HG03196 (cell line): ENCODE data around the gene CTSA.
"Not testable (repeated sequence)": the region's sequence is repeated elsewhere in the genome, so short reads cannot be mapped to it uniquely, and the experiment has no call there.

ENCODE experiments used
- ATAC-seq: cut with Tn5 transposase; IDR thresholded peaks from one replicate; pipeline ENCODE4 v1.9.1; 2021; ENCODE audit not compliant: unreplicated experiment

CTSA gene

DNA sequence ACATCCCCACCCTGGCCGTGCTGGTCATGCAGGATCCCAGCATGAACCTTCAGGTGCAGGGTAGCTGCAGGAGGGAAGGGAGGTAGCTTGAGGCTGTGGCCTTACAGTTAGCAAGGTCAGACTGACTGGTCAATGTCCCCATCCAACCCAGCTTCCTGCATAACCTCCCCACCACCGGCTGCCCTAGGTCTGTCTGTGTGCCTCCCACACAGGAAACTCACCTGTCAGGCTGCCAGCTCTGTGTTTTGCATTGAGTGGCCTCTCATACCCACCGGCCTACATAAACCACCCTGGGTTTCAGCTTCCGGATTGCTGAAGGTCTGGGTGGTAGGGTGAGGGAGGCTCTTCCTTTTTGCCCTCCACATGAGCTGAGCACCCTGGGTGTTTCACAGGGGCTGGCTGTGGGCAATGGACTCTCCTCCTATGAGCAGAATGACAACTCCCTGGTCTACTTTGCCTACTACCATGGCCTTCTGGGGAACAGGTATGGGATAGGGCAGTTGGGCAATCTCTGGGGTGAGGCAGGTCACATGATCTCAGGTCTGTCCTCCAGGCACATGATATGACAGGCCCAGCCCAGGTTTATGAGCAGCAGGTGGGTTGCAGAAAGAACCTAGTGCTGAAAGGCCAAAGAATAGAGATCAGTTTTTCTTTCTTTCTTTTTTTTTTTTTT, 1.8 kb downstream of the CTSA start:
- ATAC-seq, result no peak

DNA sequence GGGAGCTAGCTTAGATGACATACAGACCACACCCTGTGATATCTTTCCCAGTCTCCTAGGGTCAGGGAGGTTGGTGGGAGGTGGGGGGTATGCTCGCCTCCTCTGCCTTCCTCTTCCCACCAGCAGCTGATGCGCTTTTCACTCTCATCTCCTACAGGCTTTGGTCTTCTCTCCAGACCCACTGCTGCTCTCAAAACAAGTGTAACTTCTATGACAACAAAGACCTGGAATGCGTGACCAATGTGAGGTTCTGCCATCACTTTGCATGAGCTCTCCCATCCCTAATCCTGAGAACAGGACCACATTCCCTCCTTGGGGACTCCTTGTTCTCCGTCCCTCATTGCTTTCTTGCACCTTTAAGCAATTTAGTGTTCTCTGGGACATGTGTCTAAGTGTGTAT, 2.7 kb downstream of the CTSA start:
- ATAC-seq, result no peak

DNA sequence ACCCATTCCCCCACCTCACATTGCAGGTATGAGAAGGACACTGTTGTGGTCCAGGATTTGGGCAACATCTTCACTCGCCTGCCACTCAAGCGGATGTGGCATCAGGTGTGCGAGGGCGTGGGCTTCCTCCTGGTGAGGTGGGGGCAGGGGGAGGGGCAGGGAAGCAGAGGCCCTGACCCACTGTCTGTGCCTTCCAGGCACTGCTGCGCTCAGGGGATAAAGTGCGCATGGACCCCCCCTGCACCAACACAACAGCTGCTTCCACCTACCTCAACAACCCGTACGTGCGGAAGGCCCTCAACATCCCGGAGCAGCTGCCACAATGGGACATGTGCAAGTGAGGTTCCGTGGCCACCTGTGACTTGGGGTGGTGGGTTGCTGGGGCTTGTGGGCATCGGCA, 3.7 kb downstream of the CTSA start:
- no peak for ATAC-seq

DNA sequence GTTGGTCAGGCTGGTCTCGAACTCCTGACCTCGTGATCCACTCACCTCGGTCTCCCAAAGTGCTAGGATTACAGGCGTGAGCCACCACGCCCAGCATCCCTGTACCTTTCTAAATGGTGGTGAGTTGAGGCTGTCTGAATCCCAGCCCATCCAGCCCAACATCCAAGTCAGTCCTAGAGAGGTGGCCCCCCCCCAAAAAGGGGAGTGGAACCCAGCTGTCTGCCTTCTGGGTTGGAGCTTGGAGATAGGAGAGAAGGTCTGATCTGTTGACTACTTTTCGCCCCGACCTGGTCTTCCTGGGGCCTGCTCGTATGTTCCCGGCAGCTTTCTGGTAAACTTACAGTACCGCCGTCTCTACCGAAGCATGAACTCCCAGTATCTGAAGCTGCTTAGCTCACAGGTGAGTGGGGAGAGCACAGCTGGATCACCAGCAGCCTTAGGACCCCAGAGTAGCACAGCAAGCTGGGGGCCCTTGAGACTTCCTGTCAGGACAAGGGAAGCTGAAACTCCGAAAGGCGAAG, 5.6 kb downstream of the CTSA start:
- no peak for ATAC-seq

DNA sequence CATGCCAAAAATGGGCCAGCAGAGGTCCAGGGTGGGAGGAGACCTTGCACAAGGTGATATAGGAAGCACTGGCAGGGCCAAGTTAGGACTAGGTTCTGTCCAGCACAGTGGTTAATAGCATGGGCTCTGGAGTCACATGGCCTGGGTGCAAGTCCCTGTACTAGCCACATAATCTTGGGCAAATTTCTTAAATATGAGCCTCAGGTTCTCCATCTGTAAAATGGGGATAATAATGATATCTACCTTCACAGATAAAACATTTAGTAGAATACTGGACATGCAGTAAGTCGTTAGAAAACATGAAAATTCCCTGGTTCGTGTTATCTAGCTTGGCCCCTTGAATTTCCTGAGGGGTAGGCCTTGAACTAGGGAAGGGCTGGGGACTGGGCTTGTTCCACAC, 6.2 kb downstream of the CTSA start:
- no peak for ATAC-seq

DNA sequence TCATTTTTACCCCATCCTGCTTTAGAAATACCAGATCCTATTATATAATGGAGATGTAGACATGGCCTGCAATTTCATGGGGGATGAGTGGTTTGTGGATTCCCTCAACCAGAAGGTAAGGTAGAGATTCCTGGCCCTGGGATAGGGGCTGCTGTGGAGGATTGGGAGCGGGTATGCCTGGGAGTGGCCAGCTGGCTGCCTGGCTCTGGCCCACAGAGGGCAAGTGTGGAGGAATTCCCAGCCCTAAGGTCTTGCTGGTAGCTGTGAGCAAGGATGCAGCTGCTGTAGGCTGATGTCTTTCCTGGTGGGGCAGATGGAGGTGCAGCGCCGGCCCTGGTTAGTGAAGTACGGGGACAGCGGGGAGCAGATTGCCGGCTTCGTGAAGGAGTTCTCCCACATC, 6.6 kb downstream of the CTSA start:
- ATAC-seq, result no peak

DNA sequence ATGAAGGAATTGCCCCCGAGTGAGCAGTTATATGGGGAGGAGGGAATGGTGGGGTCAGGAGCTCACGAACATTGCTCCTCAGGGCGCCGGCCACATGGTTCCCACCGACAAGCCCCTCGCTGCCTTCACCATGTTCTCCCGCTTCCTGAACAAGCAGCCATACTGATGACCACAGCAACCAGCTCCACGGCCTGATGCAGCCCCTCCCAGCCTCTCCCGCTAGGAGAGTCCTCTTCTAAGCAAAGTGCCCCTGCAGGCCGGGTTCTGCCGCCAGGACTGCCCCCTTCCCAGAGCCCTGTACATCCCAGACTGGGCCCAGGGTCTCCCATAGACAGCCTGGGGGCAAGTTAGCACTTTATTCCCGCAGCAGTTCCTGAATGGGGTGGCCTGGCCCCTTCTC, 7.2 kb downstream of the CTSA start:
- ATAC-seq, result no peak

DNA sequence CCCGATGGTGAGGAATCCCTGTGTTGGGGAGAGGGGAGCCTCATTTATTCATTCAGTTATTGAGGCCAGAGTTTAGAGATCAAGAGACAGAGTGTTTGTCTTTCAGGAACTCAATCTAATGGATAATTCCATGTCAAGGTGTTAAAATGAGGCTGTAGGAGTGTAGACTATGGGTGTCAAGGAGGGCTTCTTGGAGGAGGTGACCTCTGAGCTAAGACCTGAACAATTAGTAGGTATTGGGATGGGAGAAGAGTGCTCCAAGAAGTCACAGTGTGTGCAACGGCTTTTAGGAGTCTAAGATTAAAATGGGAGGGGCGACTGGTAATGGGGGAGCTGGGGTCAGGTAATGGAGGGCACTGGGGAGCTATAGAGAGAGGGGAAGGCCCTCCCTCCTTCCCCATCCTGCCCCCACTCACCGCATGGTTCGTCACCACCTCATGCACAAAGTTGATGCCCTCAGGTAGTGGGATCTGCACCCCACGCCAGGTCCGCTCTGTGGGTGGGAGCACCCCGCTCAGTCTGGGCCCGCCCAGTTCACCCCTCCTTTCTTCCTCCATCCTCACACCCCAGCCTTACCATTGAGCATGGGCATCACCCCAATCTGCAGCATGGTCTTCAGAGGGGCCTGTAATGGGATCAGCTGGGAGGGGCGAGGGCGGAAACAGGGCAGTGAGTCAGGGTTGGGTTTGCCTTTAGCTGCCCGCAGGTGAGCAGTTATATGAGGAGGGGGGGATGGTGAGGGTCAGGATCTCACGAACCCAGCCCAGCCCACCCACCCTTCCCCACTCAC, 8.1 kb downstream of the CTSA start:
- ATAC-seq, result no peak

DNA sequence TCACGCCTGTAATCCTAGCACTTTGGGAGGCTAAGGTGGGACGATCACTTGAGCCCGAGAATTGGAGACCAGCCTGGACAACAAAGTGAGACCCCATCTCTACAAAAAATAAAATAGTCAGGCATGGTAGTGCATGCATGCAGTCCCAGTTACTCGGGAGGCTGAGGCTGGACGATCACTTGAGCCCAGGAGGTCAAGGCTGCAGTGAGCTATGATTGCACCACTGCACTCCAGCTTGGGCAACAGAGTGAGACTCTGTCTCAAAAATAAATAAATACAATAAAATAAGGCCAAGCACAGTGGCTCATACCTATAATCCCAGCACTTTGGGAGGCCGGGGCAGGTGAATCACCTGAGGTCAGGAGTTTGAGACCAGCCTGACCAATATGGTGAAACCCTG, 10.2 kb downstream of the CTSA start:
- not testable (repeated sequence) for ATAC-seq

DNA sequence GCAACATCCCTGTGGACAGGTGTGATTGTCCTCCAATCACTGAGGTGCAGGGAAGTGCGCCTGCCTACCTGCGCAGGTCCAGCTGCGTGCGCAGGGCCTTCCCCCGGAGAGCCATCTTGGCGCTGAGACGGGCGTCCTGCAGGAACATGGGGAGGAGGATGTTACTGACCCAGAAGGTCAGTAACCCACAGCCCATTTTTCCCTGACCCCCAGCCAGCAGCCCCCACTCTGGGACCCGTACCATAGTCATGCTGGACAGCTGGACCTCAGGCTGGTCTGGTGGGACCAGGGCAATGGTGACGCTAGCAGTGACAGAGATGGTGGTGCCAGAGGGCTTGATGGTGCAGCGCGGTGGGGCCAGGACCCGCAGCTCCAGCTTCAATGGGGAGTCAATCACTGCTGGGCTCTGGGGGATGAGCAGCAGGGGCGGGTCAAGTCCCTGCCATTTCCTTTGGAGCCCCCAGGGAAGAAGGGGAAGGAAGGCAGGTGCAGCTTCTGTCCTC, 11.1 kb downstream of the CTSA start:
- no peak for ATAC-seq

DNA sequence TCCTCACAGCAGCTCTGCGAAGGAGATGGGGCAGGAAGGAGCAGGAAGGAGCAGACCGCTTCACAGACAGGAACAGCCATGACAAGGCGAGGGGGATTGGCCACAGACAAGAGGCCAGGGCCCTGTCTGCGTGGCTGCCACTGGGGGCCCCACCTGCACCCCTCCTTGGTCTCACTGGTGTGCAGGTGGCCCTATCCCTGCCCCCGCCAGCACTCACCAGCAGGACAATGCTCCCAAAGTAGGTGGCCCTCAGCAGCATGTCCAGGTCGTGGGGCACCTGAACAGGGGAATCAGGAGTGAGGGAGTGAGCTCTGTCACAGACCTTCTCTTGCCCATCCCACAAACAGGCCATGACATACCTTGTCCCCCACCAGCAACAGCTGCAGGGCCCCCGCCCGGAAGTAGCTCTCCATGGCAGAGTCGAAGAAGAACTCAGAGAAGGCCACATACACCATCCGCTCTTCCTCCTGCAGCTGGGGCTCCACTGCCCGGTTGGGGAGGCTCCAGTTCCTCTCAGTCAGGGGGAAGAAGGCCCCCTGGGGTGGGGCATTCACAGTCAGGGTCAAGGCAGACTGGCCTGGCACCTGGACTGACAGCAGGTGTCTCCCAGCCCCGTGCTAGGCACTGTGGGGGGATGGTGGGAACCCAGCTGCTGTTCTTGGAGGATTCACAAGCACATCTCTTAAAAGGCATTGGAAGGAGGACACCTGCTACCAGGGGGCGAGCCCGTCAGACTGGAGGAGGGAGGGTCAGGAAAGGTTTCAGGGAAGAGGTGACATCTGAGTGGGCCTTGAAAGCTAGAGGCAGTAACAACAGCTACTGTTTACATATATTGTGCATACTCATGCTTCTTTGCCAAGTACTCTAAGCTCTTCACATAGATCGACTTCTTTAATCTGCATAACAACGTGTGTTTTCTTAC, 13.7 kb downstream of the CTSA start:
- ATAC-seq, result no peak

DNA sequence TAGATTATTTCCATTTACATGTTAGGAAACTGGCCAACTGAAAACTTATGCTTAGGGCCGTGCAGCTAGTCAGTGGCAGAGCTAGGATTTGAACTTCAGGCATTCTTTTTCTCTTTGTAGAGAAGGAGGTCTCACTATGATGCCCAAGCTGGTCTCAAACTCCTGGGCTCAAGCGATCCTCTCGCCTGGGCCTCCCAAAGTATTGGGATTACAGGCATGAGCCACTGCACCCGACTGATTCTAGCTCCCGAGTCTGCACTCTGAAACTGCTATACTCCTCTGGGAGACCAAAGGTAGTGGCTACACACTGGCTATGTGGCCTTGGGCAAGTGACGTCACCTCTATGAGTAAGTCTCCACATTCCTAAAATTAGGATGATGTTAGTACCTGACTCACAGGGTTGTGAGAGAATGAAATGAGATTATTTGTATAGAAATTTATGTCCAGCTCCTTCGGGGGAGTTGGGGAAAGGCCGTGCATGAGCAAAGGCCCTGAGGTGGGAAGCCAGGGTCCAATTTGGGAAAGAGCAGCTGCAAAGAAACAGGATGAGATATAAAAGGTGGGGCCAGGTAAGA, 14.5 kb downstream of the CTSA start:
- no peak for ATAC-seq

DNA sequence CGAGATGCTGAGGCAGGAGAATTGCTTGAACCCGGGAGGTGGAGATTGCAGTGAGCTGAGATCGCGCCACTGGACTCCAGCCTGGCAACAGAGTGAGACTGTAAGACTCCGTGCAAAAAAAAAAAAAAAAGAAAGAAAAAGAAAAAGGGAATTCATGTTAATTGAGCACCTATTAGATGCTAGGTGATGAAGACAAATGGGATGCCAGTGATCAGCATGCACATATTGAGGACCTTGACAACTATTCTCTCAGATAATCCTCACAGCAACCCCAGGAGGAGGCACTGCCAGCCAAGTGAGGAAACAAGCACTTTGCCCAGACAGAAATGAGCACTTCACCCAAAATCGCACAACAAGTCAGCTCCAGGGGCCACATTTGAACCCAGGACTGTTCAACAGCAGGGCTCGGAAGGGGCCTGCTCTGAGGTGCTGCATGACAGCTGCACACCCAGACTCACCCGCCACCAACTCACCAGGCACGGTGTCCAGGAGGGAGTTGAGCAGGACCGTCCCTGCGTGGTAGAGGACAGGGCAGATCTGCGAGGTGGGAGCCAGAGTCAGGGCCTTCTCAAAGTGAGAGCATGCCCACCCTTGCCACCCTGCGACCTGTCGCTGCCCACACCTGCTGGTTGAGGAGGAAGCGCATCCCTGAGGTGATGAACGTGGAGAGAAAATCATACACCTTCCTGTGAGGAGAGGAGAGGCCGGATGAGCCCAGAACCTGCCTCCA, 16.2 kb downstream of the CTSA start:
- ATAC-seq, result no peak

DNA sequence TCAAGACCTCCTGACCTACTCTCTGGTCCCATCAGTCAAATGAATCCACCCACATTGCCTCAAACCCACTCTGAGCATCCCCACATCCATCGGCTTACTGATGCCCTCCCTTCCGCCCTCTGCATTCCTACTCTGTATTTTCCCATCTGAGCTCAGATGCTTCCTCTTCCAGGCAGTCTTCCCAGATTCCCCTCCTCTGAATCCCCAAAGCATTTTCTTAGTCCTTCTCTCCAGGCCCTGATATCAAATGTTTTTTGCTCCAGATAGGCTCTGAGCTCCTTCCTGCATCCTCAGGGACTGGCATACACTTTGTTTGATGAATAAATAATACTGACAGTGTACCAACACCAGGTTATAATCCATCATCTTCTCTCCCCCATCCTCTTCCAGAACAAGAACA, 16.9 kb downstream of the CTSA start:
- ATAC-seq, result no peak

DNA sequence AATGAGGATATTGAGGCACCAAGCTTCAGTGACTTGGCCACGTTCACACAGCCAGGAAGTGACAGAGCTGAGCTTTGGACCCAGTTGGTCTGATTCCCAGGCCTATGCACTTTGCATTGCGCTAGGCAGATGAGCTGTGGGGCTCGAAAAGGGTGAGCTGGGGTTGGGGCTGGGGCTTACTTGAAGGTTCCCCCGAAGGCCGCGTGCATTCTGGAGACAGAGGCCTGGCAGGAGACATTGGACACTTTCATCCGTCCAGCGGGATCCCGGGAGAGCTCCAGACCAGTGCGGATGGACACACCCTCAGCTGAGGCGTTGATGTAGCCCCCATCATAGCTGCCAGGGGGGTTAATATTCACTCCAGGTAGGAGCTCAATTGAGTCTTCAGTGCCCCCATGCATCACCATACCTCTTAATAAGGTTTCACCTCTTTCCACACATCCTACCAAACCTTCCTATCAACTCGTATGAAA, 18.2 kb downstream of the CTSA start:
- ATAC-seq, result no peak

DNA sequence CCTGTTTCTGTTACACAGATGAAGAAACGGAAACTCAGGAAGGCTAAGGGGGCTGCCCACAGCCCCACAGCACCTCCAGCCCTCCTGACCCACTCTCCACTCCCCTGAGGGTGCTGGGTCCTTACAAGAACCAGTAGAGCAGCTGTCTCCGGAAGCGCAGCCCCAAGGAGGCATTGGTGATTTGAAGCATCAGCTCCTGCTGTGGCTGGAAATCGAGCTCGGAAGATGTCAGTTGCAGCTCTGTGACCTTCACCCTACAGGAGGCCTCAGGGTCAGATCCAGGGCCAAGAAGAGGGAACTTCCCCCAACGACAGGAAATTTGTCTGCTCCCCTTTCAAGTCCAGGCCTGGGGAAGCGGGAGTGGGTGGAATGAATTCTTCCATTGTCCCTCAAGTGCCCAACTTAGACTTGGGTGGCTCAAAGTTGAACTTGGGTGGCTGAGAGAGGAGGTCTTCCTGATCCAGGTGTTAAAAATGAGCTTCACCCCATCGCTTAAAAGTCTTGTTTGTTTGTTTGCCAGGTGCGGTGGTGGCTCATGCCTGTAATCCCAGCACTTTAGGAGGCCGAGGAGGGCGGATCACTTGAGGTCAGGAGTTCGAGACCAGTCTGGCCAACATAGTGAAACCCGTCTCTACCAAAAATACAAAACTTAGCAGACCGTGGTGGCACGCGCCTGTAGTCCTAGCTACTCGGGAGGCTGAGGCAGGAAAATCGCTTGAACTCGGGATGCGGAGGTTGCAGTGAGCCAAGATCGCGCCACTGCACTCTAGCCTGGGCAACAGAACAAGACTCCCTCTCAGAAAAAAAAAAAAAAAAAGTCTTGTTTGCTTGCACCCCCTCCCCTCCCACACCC, 18.9 kb downstream of the CTSA start:
- ATAC-seq, result no peak

DNA sequence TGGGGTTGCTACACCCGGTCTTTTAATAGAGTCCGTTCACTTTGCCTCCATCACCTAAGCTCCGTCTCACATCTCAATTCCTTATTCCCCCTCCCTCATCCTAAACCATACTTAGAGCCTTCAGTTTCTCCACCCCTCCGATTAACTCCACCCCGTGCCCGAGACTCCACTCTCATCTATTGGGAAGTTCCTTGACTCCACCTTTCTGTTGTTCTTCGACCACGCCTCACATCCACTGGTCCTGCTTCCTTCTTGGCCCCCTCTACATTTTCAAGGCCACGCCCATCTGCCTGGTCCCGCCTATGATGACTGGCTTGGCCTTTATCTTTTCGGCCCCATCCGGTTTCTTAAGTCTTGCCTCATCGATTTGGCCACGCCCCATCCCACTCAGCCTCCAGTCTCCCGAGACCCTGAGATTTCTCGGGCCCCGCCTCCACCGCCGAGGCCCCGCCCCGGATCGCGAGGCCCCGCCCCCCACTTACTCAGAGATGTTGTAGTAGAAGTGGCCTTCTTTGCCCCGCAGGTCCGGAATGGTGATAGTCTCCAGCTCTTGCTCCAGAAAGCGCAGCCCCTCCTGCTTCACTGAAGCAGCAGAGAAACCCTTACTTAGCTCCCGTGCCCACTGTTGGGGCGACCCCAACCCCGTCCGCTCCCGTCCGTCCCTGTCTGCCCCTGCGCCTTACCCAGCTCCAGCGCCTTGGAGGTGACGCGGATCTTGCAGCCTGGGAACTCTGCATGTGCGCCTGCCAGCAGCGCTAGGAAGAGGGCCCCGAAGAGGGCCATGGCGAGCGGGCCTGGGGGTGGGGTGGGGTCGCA, 19.7 kb downstream of the CTSA start:
- peak; percentile 87 for ATAC-seq
